HG03196 (cell line): ENCODE data around the gene TMEM267.
"Not testable (repeated sequence)": the region's sequence is repeated elsewhere in the genome, so short reads cannot be mapped to it uniquely, and the experiment has no call there.

Source experiments
- ATAC-seq: cut with Tn5 transposase; IDR thresholded peaks from one replicate; pipeline ENCODE4 v1.9.1; 2021; ENCODE audit not compliant: unreplicated experiment

The TMEM267 gene

DNA sequence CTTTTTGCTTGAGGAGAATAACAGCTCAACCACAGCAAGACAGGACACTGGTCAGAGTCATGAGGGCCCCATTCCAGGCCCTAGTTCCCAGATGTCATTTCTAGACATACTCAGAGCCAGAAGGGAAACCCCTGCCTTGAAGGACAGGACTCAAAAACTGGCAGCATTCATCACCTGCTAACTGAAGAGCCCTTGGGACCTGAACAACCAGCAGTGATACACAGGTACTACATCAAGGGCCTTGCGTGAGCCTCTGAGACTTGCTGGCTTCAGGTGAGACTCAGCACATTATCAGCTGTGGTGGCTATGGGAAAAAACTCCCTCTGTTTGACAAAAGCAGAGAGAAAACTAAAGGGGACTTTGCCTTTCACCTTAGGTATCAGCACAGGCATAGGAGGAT lies 22.6 kb downstream of the TMEM267 start:
- no peak for ATAC-seq

DNA sequence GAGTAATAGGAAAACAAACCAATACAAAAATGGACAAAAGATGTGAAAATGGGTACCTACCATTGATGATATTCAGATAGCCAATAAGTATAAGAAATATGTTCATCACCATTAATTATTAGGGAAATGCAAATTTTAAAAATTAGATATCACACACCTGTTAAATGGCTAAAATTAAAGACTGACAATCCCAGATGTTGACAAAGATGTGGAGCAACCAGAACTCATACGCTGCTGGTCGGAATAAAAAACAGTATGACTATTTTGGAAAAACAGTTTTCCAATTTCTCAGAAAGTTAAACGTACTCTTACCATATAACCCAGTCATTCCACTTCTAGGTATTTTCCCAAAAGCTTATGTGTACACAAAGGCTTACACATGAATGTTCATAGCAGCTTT lies 27.1 kb downstream of the TMEM267 start:
- no peak for ATAC-seq

DNA sequence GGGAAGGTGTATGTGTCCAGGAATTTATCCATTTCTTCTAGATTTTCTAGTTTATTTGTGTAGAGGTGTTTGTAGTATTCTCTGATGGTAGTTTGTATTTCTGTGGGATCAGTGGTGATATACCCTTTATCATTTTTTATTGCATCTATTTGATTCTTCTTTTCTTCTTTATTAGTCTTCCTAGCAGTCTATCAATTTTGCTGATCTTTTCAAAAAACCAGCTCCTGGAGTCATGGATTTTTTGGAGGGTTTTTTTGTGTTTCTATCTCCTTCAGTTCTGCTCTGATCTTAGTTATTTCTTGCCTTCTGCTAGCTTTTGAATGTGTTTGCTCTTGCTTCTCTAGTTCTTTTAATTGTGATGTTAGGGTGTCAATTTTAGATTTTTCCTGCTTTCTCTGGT lies 42.1 kb downstream of the TMEM267 start:
- ATAC-seq = not testable (repeated sequence)

DNA sequence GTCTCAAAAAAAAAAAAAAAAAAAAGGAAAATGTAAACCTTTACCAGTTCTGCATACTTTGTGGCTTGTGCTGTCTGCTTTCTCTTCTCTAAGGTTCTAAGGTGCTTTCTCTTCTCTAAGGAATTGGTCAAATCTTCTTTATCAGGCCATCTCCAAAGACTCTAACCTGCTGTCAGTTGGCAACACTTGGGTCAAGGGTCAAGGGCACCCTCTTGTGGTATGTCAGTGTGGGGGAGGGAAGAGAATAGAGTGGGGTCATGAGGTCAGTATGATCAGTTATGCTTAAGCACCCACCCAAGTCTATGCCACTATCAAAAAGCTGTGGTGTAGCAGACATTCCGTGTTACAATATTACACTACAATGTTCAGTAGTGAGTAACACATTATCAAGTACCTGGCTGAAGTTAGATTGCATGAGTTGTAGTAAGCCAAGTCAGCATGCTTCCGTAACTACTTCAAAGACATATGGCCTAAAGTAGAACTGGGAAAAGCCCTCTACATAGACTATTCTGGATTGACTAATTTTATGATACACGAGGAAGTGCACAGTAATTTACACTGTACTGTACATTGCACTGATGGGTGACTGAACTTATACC lies 46.5 kb downstream of the TMEM267 start:
- ATAC-seq = no peak

DNA sequence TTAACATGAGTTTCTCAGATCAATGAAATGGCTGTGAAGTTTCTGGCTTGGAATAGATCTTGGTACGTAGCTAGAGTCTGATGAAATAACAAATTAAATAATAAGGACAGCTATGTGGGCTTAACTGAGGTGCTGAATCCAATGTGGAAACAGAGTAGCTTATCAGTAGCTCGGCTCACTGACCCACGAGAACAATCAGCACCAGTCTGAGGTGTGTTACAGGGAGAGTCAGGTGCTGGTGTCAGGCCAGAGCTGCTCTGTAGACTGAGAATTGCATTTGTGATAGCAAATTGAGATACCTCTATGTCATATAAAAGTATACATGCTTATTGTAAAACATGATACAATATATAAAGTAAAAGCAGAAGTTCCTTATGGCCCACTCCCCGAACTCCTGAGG lies 50.3 kb downstream of the TMEM267 start:
- ATAC-seq = no peak

DNA sequence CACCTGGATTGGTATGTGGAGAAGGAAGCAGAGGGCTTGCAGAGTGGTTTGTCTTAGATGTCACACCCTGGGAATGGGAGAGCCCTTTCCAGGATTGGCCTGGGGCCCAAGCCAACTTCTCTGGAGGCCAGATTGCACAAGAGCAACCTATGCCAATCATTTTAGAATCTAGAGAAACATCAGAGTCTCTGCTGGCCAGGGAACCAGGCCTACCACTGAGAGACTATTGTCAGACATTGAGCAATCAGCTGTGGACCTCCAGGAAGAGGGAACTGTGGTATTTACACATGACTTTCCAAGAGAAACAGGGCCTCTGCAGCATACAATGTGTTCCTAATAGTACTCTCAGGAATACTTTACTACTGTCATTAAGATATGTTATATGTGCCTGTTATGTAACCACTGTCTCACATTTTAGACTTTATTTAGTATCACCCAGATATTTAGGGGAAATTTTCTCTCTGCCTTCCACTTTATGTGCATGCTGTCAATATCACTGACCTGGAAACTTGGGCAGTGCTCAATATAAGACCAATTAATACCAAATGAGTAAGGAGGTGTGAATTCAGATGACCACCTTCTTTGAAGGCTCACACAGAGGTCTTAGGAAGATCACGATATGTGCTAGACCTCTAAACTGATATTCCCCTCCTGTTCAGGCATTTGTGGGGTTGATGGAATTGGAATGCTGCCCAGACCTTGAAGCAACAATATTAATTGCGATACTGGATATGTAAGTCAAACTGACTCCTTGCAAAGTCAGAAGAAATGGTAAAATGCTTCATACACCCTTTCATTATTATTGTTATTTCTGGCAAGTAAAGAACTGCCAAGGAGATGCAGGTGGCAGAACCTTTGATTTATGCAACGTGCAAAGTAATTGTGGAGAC lies 50.9 kb downstream of the TMEM267 start:
- ATAC-seq = no peak

DNA sequence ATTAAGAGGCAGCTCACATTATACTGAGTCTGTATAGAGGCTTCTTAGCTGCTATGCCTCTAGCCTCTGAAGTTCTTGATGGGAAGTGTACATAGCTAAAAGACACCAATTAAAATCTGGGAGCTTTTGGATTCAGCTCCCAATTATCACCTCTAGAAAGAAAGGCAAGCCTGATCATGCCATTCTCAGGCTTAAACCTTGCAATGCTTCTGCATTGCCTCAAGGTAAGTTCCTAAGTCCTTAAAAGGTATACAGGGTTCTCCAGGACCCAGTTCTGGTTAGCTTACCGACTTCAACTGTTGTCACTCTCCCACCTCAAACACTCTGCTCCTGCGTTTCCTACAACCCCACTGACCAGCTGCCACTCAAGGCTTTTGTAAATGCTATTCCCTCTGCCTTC lies 54.0 kb downstream of the TMEM267 start:
- ATAC-seq = no peak

DNA sequence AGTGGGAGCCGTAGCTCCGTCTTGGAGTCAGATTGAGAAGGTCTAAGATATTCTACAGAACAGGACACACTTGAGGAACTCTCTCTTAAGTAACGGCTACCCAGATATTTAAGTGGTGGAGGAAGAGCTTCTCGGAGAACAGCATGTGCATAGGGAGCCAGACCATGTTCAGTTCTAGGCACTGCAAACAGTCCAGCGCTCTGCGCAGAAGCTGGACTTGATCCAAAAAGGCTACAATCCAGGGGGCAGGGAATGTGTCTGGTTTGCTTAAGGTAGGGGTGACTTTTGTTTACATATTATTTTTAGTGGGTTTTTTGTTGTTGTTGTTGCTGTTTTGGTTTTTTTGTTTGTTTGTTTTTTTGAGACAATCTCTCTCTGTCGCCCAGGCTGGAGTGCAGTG lies 54.6 kb downstream of the TMEM267 start:
- no peak for ATAC-seq

DNA sequence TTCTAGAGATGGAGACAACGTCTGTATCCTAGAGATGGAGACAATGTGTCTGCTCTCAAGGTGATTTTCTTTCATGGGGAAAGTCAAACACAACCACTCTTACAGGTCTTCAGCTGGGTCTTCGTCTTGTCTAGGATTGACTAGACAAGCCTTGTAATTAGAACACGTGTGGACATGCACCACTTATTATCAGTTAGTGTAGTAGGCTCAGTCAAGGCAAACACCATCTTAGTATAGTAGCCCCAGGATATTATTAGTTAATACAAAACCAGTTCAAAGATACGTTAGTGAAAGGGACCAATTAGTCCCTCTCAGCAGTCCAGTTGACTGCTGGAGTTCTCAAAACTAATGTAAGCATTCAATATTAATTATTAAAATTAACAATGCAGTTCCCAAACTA lies 56.4 kb downstream of the TMEM267 start:
- no peak for ATAC-seq

DNA sequence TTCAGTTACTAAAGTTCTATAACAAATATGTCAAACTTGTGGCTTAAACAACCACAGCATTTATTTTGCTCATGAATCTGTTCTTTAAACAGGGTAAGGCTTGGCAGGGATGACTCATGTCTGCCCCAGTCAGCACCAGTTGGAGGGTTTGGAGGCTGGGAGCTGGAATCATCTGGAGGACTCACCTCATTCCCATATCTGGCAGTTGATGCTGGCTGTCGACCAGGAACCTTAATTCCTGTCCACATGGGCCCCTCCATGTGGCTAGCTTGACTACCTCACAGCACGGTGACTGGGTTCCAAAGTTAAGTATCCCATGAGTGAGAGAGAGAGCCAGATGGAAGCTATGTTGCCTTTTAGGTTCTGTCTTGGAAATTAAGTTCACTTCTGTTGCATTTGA lies 57.7 kb downstream of the TMEM267 start:
- no peak for ATAC-seq

DNA sequence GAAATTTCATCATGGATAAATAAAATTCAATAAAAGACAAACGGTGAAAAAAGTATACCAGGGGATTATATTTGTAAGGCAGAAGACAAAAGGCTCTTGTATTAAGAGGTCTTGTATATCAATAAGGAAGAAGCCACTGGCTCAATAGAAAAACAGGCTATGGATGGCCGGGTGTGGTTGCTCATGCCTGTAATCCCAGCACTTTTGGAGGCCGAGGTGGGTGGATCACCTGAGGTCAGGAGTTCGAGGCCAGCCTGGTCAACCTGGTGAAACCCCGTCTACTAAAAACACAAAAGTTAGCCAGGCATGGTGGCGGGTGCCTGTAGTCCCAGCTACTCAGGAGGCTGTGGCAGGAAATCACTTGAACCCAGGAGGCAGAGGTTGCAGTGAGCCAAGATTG lies 60.6 kb downstream of the TMEM267 start:
- not testable (repeated sequence) for ATAC-seq

DNA sequence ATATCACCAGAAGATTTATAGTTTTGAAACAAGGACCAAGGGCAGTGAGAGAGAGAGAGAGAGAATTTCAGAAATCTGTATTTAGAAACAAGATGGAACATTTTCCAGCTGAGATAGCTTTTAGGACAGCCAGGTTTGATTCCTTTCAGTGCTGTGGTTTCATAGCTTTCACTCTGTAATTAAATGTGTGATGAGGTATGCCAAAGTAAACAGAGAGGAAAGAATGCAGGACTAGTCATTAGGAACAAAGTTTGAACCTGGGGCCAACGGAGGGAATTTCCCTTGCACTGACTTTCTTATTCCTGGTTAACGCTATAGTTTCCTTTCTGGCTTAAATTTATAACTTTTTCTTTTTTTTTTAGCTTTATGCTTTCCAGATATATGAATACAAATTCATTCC lies 61.5 kb downstream of the TMEM267 start:
- ATAC-seq = no peak

DNA sequence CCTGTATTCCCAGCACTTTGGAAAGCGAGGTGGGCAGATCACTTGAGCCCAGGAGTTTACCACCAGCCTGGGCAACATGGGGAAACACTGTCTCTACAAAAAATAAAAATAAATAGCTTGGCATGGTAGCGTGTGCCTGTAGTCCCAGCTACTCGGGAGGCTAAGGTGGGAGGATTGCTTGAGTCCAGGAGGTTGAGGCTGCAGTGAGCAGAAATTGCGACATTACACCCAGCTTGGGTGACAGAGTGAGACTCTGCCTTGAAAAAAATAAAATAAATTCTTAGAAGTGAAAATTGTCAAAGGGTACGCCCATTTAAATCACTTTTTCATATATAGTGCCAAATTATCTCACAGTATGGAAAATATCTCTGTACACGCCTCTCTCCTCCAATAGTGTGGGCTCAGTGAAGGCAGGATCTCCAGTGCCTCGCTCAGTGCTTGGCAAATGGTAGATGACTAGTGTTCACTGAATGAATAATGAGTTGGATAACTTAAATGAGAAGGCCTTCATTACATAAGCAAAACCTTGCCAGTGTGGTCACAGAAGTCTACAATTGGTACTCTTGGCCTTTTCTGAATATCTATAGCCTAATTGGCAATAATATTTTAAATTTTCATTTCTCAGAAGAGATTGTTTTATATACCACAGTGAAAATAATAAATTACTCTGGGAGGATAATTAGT lies 62.1 kb downstream of the TMEM267 start:
- no peak for ATAC-seq

DNA sequence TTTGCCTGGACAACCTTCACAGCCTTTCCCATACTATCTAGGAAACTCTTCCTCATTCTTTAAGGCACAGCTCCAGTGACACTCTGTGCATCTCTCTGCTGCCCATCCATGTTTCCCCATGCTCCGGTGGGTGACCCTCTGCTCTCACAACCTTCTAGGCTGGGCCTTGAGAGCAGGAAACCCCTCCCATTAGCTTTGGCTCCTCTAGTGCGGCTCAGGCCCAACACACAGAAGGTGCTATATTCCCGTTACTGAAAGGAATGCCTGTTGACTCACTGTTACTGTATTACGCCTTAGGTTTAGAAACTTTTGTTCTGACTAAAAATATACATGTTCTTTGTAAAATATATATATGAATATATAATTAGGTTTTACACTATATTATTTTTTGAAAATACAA lies 63.4 kb downstream of the TMEM267 start:
- no peak for ATAC-seq

DNA sequence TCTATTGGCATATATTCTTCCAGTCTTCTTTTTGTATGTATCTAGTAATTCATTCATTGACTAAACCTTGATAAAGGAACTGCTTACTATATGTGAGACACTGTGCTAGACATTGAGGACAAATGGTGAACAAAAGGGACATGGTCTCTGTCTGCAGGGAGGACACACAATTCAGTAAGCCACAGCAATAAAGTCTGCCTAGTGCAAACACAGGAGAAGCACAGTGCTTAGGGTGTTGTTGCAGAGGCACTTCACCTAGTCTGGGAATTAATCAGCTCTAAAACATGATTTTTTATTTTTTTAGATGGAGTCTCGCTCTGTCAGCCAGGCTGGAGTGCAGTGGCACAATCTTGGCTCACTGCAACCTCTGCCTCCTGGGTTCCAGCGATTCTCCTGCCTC lies 65.1 kb downstream of the TMEM267 start:
- ATAC-seq = no peak

DNA sequence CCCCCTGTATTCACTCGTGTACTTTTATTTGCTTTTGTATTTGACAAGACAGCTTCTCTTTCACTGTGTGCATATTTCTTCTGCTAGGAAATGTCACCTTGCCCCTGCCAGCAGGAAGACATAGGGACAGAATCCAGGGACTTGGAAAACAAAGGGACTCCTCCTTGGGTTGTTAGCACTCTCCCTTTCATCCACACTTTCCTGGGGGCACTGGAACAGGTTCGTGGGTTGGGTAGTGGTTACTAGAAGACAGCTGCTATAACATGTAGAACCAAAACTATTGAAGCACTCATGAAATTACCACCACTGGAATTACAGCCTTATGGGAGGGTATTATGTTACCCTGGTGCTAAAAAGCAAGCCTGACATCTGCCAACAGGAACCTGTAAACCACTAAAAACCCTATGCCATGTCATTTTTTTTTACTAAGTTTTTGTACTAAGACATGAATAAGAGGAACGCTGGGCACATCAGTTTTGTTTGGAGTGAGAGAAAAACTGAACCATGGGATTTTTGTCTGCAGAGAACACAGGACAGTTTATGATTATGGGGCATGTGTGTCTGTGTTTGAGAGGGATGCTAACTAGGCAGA lies 66.8 kb downstream of the TMEM267 start:
- no peak for ATAC-seq

DNA sequence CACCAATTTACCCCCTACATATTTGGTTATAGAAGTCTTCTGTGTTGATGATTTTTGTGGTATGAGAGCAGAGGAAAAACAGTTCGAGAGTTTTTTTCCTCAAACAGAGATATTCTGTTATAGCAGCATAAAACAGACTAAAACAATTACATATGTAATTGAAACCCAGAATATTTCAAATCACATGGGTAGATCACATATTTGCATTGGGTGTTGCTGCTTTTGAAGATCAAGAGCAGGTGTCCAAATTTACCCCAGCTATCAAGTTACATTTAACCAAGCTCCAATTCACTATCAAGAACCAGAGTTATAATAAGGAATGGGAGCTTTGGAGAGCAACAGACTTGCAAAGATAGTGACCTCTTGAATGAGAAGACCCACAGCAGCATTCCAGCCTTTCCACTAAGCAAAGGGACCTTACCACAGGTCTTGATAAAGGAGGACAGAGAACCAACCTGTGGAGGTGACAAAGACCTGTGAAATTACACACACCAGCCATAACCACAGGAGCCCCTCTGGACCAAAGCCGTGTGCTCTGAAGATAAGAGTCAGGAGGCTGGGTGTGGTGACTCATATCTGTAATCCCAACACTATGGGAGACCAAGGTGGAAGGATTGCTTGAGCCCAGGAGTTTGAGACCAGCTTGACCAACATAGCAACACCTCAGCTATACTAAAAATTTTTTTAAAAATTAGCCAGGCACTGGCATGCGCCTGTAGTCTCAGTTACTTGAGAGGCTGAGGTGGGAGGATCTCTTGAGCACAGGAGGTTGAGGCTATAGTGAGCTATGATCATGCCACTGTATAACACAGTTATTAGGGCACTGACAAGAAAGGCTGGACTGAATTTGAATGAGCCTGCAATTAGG lies 67.5 kb downstream of the TMEM267 start:
- no peak for ATAC-seq

DNA sequence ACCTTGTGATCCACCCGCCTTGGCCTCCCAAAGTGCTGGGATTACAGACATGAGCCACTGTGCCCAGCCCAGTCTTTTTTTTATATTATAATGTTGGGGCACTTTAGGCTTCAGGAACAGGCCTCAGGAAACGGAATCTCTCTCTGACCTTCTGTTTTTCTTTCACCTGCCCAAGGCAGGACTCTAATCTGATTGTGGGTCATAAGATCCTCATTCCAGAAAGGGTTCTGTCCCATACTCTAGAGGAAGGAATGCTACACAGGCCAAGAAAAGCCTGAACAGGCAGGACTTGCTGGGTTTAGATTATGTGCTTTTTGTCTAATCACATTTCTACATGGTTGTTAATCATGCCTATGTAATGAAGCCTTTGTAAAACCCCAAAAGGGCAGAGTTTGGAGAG lies 69.7 kb downstream of the TMEM267 start:
- ATAC-seq = no peak

DNA sequence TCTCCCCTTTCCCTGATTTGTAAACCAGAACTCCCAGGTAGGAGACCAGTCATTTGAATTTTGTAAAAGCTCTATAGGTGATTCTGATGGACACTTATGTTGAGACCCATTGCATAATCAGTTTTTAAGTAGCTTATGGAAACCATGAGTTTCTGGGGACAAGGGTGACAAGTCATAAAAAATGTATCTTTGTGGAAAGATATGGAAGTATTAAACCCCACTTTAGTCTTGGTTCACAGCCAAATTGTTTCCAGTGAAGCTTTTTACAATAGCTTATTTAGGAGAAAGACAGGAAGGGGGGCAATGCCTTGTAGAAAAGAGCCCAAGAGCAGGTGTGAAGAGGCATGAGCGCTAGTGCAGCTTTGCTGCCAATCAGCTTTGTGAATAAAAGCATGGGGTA lies 71.0 kb downstream of the TMEM267 start:
- ATAC-seq = no peak

DNA sequence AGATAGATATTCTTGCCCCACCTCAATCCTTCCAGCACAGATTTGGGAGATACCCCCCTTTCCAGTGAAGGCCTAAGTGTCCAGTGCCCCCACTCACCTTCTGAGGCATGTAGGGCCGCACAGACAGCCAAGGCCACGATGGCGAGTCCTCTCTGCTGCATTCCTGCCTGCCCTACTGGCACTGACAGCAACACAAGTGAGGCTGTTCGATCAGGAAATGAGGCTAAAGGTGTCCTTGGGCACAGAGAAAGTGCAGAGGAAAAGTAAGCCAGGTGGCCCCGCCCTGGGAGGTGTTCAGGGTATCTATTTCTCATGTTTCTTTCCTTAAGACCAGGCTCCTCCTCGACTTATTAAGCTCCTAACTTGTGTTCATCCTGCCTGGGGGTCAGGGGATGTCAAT lies 71.5 kb downstream of the TMEM267 start, which contains the start of gene CCL28:
CCL28 (minus strand) TSS at position 236 of the 400 bp plus-strand sequence; CDS start at position 161, 75 bp downstream.
- no peak for ATAC-seq

DNA sequence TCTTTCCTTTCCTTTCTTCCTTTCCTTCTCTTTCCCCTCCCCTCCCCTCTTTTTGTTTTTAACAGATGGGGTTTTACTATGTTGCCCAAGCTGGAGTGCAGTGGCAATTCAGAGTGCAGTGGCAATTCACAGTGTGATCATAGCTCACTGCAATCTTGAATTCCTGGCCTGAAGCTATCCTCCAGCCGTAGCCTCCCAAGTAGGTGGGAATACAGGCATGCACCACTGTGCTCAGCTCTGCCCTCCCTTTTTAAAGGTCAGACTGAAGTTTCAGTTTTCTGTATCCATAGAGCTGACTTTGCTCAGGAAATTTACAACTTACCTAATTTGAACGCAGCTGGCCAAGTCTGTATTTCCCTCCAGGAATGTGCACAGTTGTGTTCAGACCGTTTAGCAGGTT lies 72.2 kb downstream of the TMEM267 start:
- no peak for ATAC-seq
